GM12892 (cell line): ENCODE measurements around the gene FGD4.

Source experiments
- POLR2A ChIP-seq: IDR thresholded peaks from 2 replicates; pipeline ENCODE4 v1.6.1; 2011; ENCODE audit warnings: low read depth, low read length, control low read depth
- POLR2AphosphoS5 ChIP-seq: IDR thresholded peaks from 2 replicates; pipeline ENCODE4 v1.6.1; 2011; ENCODE audit warnings: low read depth, low read length, control low read depth
- TAF1 ChIP-seq: IDR thresholded peaks from 2 replicates; pipeline ENCODE4 v1.6.1; 2011; ENCODE audit warnings: low read depth, mild to moderate bottlenecking, control low read depth, low read length, borderline replicate concordance

- no peak for TF ChIP-seq TAF1
- no peak for TF ChIP-seq POLR2AphosphoS5
- TF ChIP-seq POLR2A, result no peak
Measured at GRCh38 chr12:32568228-32568627, 168.9 kb downstream of the FGD4 start.
